22Rv1 (cell line): Measurements from ENCODE around the gene FUT8.
"Not testable (repeated sequence)": the region's sequence is repeated elsewhere in the genome, so short reads cannot be mapped to it uniquely, and the experiment has no call there.

Experiments used
- H3K27ac ChIP-seq: fragments of 450-650 bp; 2 replicates; pipeline ENCODE4 v1.5.1; 2017
- ZFX ChIP-seq: fragments of 450-650 bp; IDR thresholded peaks from 2 replicates; pipeline ENCODE4 v1.6.1; 2017; ENCODE audit warnings: antibody characterized with exemption, borderline replicate concordance
- TF ChIP-seq, protein P1 (sequence below): fragments of 450-650 bp; IDR thresholded peaks from 2 replicates; pipeline ENCODE4 v1.5.1; 2017; ENCODE audit warnings: mild to moderate bottlenecking

The FUT8 gene

DNA sequence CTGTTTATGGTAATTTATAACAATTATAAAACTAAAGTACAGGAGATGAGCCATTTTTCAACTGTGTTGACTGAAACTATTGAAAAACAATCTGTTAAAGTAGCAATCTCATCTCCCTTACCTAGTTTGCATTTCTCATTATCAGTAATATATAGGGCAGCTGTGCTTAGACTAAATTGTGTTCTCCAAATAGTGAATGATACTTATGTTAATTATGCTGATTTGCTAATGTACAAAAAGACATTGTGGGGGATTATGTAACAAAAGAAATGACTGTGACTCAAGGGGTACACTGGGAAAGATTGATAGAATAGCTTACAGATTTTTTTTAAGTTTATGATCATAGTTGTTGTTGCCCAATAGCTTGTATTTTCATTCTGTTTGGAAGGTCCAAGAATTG is 207.7 kb downstream of the FUT8 start:
- no peak overlapping the region for H3K27ac ChIP-seq
- TF ChIP-seq, protein P1, sequence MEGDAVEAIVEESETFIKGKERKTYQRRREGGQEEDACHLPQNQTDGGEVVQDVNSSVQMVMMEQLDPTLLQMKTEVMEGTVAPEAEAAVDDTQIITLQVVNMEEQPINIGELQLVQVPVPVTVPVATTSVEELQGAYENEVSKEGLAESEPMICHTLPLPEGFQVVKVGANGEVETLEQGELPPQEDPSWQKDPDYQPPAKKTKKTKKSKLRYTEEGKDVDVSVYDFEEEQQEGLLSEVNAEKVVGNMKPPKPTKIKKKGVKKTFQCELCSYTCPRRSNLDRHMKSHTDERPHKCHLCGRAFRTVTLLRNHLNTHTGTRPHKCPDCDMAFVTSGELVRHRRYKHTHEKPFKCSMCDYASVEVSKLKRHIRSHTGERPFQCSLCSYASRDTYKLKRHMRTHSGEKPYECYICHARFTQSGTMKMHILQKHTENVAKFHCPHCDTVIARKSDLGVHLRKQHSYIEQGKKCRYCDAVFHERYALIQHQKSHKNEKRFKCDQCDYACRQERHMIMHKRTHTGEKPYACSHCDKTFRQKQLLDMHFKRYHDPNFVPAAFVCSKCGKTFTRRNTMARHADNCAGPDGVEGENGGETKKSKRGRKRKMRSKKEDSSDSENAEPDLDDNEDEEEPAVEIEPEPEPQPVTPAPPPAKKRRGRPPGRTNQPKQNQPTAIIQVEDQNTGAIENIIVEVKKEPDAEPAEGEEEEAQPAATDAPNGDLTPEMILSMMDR = no peak
- TF ChIP-seq ZFX = no peak

DNA sequence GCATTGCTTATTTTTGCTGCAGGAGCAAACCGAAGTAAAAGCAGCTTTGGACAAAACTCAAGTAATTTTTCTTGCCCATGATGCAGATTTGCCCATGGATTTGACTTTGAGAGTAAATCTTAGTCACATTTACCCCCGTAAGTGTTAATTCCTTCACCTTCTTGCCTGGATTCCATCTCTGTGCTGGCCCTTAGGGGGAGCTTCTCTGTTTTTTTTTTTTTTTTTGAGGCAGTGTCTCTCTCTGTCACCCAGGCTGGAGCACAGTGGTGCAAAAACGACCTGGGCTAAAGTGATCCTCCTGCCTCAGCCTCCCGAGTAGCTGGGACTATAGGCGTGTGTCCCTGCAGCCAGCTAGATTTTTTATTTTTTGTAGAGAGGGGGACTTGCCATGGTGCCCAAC is 210.2 kb downstream of the FUT8 start:
- no peak overlapping the region for H3K27ac ChIP-seq
- TF ChIP-seq ZFX = no peak
- TF ChIP-seq, protein P1 = no peak

DNA sequence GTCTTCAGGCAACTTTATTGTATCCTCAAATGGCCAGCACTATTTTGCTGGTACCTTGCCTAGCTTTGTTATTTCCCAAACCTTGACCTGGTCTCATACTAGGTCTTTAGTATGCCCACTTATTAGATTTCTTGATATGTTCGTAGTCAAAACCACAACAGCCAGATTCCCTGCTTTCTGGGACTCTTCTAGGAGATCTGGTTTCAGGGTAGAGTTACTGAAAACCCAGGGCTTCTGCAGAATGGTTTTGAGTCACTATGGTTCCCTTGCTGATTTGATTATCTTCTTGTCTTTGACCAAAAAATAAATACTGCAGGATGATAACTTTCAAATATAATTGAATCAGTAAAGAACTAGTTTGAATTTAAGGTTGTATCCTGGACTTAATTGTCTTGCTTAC is 211.2 kb downstream of the FUT8 start:
- TF ChIP-seq ZFX = no peak
- TF ChIP-seq, protein P1 = no peak

DNA sequence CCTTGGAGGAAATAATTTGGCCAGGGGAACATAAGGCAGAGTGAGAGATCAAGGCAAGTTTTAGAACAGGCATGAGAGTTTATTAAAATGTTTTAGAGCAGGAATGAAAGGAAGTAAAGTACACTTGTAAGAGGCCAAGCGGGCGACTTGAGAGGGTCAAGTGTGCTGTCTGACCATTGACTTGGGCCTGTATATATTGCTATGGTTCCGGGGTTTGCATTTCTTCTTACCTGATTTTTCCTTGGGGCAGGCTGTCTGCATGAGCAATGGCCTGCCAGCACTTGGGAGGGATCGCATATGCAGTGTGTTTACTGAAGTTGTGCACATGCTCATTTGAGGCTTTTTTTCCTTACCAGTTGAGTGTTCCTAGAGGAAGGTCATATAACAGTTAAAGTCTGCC is 214.8 kb downstream of the FUT8 start:
- TF ChIP-seq, protein P1 = no peak
- TF ChIP-seq ZFX = no peak
- no peak overlapping the region for H3K27ac ChIP-seq

More for the DNA sequence above, 211.2 kb downstream of the FUT8 start:
- H3K27ac ChIP-seq = no peak overlapping the region

DNA sequence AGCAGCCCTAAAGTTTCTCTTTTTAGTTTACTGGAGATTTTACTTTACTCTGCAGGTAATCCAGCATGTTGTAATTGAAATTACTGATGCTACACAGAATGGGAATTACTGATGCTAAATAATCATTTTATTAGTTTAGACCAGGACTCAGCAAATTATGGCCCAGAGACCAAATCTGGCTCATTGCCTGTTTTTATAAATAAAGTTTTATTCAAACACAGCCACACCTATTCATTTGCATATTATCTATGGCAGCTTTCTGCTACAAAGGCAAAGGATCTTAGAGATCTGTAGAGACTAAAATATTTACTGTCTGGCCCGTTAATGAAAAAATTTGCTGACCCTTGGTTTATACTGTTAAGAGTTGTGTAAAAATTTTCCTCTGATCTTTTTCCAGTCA is 216.1 kb downstream of the FUT8 start:
- TF ChIP-seq ZFX = no peak
- TF ChIP-seq, protein P1 = no peak
- H3K27ac ChIP-seq = no peak overlapping the region

DNA sequence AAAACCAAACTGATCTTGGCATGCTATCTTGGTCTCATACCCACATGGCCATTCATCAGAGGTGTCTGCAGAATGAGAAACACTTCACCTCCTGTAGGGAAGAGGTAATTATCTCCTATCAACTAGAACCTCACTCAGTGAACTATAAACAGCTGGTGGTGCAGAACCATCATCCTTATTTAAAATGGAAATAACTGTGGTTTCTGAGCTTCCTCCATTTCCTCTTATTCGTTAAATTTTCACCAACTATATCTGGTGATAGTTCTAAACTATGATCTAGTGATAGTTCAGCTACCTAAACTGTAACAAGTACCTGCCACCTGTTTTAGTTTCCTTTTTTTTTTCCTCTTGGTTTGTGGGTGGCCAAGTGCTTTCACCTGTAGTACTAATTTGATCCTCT is 218.5 kb downstream of the FUT8 start:
- no peak overlapping the region for H3K27ac ChIP-seq
- TF ChIP-seq, protein P1 = no peak
- no peak for TF ChIP-seq ZFX

DNA sequence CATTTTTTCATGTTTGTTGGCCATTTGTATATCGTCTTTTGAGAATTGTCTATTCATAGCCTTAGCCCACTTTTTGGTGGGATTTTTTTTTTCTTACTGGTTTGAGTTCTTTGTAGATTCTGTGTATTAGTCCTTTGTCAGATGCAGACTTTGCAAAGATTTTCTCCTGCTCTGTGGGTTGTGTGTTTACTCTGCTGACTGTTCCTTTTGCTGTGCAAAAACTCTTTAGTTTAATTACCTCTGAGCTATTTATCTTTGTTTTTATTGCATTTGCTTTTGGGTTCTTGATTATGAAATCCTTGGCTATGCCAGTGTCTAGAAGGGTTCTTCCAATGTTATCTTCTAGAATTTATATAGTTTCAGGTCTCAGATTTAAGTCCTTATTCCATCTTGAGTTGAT is 220.0 kb downstream of the FUT8 start:
- TF ChIP-seq ZFX = no peak
- TF ChIP-seq, protein P1 = no peak
- no peak overlapping the region for H3K27ac ChIP-seq

DNA sequence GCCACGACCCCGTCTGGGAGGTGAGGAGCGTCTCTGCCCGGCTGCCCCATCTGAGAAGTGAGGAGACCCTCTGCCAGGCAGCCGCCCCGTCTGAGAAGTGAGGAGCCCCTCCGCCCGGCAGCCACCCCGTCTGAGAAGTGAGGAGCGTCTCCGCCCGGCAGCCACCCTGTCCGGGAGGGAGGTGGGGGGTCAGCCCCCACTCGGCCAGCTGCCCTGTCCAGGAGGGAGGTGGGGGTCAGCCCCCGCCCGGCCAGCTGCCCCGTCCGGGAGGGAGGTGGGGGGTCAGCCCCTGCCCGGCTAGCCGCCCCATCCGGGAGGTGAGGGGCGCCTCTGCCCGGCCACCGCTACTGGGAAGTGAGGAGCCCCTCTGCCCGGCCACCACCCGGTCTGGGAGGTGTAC is 221.1 kb downstream of the FUT8 start:
- H3K27ac ChIP-seq = not testable (repeated sequence)
